Fibroblast of villous mesenchyme (primary cell): ENCODE measurements around the gene RASL11B. TPM values are rescaled to one million over a fixed set of nuclear protein-coding genes. Genes with fewer than 3 reads are reported as not detected.

Experiments
- DNase-seq: peaks from one replicate; pipeline ENCODE4 v3.0.0-alpha.2; 2010; ENCODE audit warnings: low read depth
- H3K4me3 ChIP-seq: 2 replicates; pipeline ENCODE4 v1.5.1; 2011; ENCODE audit warnings: low read depth, mild to moderate bottlenecking, low read length
- CTCF ChIP-seq: IDR thresholded peaks from 2 replicates; pipeline ENCODE4 v1.5.1; 2012; ENCODE audit warnings: low read depth, mild to moderate bottlenecking, low read length; ENCODE audit not compliant: insufficient read depth
- total RNA-seq: library from RNA; depleted of rRNA; stranded (reverse); fragments of >200 nt; gene quantifications from 2 replicates; pipeline ENCODE4 v1.2.3, GENCODE V29; 2012

RASL11B gene
- total RNA-seq, 1 donor: 0.43 TPM

- no peak overlapping the region for H3K4me3 ChIP-seq
- TF ChIP-seq CTCF: no peak
- DNase-seq: no peak
Observed at GRCh38 chr4:52865300-52865699, 3.2 kb downstream of the RASL11B start.

- no peak overlapping the region for H3K4me3 ChIP-seq
- no peak for TF ChIP-seq CTCF
- DNase-seq: no peak
Observed at GRCh38 chr4:52866734-52867133, 4.6 kb downstream of the RASL11B start.

GRCh38 chr4:52867163-52867562 is 5.0 kb downstream of the RASL11B start:
- no peak for TF ChIP-seq CTCF
- no peak overlapping the region for H3K4me3 ChIP-seq
- DNase-seq: no peak

- DNase-seq: no peak
- no peak for TF ChIP-seq CTCF
- H3K4me3 ChIP-seq: no peak overlapping the region
Observed at GRCh38 chr4:52868133-52868532, 6.0 kb downstream of the RASL11B start.

- DNase-seq: peak; percentile 75
Observed at GRCh38 chr4:52869196-52869595, 7.1 kb downstream of the RASL11B start.

GRCh38 chr4:52869656-52870055 is 7.5 kb downstream of the RASL11B start:
- H3K4me3 ChIP-seq: no peak overlapping the region
- no peak for DNase-seq
- TF ChIP-seq CTCF: no peak

More at GRCh38 chr4:52869196-52869595, 7.1 kb downstream of the RASL11B start:
- no peak for TF ChIP-seq CTCF
- H3K4me3 ChIP-seq: no peak overlapping the region

GRCh38 chr4:52870225-52870624 is 8.1 kb downstream of the RASL11B start:
- no peak for DNase-seq
- no peak for TF ChIP-seq CTCF
- no peak overlapping the region for H3K4me3 ChIP-seq
